HCT116 (cell line): ENCODE measurements around the gene PAPPA2. TPM values are rescaled to one million over a fixed set of nuclear protein-coding genes. Genes with fewer than 3 reads are reported as not detected.

Experiments
- ATAC-seq: fragments of 200-7000 bp; cut with Tn5 transposase; 2 replicates; pipeline ENCODE4 v1.9.1; 2020; ENCODE audit warnings: mild to moderate bottlenecking, moderate library complexity
- BruUV-seq: library from RNA; stranded (reverse); fragments of 400-500 nt; replicated peaks from 2 replicates; lab custom pipeline; 2021; lab: Mats Ljungman, UMichigan
- CTCF ChIA-PET: fragments of 300-600 bp; sonication (Branson Sonifier 250); formaldehyde crosslinking; loops from one replicate; lab custom pipeline; 2021; ENCODE audit warnings: antibody characterized with exemption; lab: Charles Lee
- POLR2A ChIA-PET: fragments of 300-600, 350-600 bp; sonication (Branson Sonifier 250); formaldehyde crosslinking; loops from one replicate; lab custom pipeline; 2021; ENCODE audit warnings: antibody characterized with exemption; lab: Charles Lee
- RAD21 ChIA-PET, 2 experiments: fragments of 300-600 bp; sonication (Branson Sonifier 250); formaldehyde crosslinking; loops; one replicate each; lab custom pipeline; 2023; ENCODE audit warnings: low total read pairs in 2 of 2; ENCODE audit not compliant: uncharacterized antibody in 2 of 2, unreplicated experiment in 2 of 2, low non-redundant PET in 1 of 2; lab: Charles Lee
- DNase-seq: peaks from one replicate; pipeline ENCODE4 v3.0.0-alpha.2; 2010; ENCODE audit warnings: low read depth, low spot score
- H2AFZ ChIP-seq: fragments of 200-600 bp; shearing (Covaris generic), sonication (generic); 2 replicates; pipeline ENCODE4 v1.6.1; 2017; ENCODE audit warnings: low read depth, mixed run types, mixed read lengths, antibody characterized with exemption, low read length; ENCODE audit not compliant: poor library complexity, severe bottlenecking
- H3K27ac ChIP-seq: 2 replicates; pipeline ENCODE4 v1.5.1; 2012; ENCODE audit warnings: low read depth, low read length
- H3K27me3 ChIP-seq: fragments of 200-600 bp; sonication (generic); 2 replicates; pipeline ENCODE4 v1.6.1; 2016; ENCODE audit warnings: mixed run types, low read length, mixed read lengths; ENCODE audit not compliant: insufficient read depth
- H3K36me3 ChIP-seq, 2 experiments: fragments of 200-500 bp in 1 of 2; fragments of 200-600 bp in 1 of 2; sonication (Bioruptor generic) in 1 of 2; sonication (generic) in 1 of 2; 2 replicates each; pipeline versions ENCODE4 v1.5.1 to v1.6.1; 2014 to 2016; ENCODE audit warnings: low read length in 2 of 2, inconsistent platforms in 1 of 2, mixed read lengths in 1 of 2, mixed run types in 1 of 2; ENCODE audit not compliant: insufficient read depth in 2 of 2, control insufficient read depth in 1 of 2
- H3K4me1 ChIP-seq, 2 experiments: fragments of 200-600 bp in 1 of 2; sonication (generic) in 1 of 2; 2 replicates each; pipeline versions ENCODE4 v1.5.1 to v1.6.1; 2012 to 2017; ENCODE audit warnings: low read length in 2 of 2, inconsistent platforms in 1 of 2, mild to moderate bottlenecking in 1 of 2, mixed read lengths in 1 of 2, mixed run types in 1 of 2, moderate library complexity in 1 of 2; ENCODE audit not compliant: insufficient read depth in 2 of 2, control insufficient read depth in 1 of 2
- H3K4me2 ChIP-seq: fragments of 200-600 bp; sonication (generic); 2 replicates; pipeline ENCODE4 v1.6.1; 2017; ENCODE audit warnings: mixed run types, low read length, mixed read lengths
- H3K4me3 ChIP-seq, 2 experiments: fragments of 200-600 bp in 1 of 2; sonication (generic) in 1 of 2; replicated peaks in 1 of 2; 2 replicates each; pipeline ENCODE4 v1.5.1; 2011 to 2016; ENCODE audit warnings: low read length in 2 of 2, control low read depth in 1 of 2, low read depth in 1 of 2, mild to moderate bottlenecking in 1 of 2, mixed read lengths in 1 of 2, mixed run types in 1 of 2
- H3K79me2 ChIP-seq: fragments of 200-600 bp; sonication (generic); 2 replicates; pipeline ENCODE4 v1.6.1; 2017; ENCODE audit warnings: mild to moderate bottlenecking, mixed run types, low read length, moderate library complexity, mixed read lengths; ENCODE audit not compliant: insufficient read depth
- H3K9ac ChIP-seq: fragments of 200-600 bp; sonication (generic); 2 replicates; pipeline ENCODE4 v1.6.1; 2016; ENCODE audit warnings: low read length, mixed read lengths
- H3K9me2 ChIP-seq: fragments of 200-600 bp; sonication (generic), shearing (Covaris generic); 2 replicates; pipeline ENCODE4 v1.6.1; 2017; ENCODE audit warnings: mixed run types, mild to moderate bottlenecking, moderate library complexity; ENCODE audit not compliant: insufficient read depth
- H3K9me3 ChIP-seq, 2 experiments: fragments of 200-500 bp in 1 of 2; fragments of 200-600 bp in 1 of 2; sonication (Bioruptor generic) in 1 of 2; sonication (generic) in 1 of 2; 2 replicates each; pipeline ENCODE4 v1.6.1; 2014 to 2017; ENCODE audit warnings: low read length in 2 of 2, mixed read lengths in 2 of 2, inconsistent platforms in 1 of 2, low read depth in 1 of 2, mild to moderate bottlenecking in 1 of 2, mixed run types in 1 of 2, moderate library complexity in 1 of 2; ENCODE audit not compliant: control insufficient read depth in 1 of 2, insufficient read depth in 1 of 2
- H4K20me1 ChIP-seq: fragments of 200-600 bp; sonication (generic), shearing (Covaris generic); 2 replicates; pipeline ENCODE4 v1.6.1; 2017; ENCODE audit warnings: mixed run types, mild to moderate bottlenecking, moderate library complexity; ENCODE audit not compliant: insufficient read depth
- CEBPB ChIP-seq: IDR thresholded peaks from 2 replicates; pipeline ENCODE4 v1.6.1; 2012; ENCODE audit warnings: low read depth
- EGR1 ChIP-seq: IDR thresholded peaks from 2 replicates; pipeline ENCODE4 v1.6.1; 2012; ENCODE audit warnings: low read depth
- EZH2 ChIP-seq: fragments of 200-600 bp; sonication (generic); IDR thresholded peaks from 2 replicates; pipeline ENCODE4 v1.6.1; 2017; ENCODE audit warnings: antibody characterized with exemption, mixed run types
- EZH2phosphoT487 ChIP-seq: fragments of 200-600 bp; IDR thresholded peaks from 2 replicates; pipeline ENCODE4 v1.6.1; 2018; ENCODE audit warnings: antibody characterized with exemption, borderline replicate concordance
- FOSL1 ChIP-seq: IDR thresholded peaks from 2 replicates; pipeline ENCODE4 v1.6.1; 2012; ENCODE audit warnings: low read depth
- POLR2AphosphoS5 ChIP-seq: IDR thresholded peaks from 2 replicates; pipeline ENCODE4 v1.6.1; 2011; ENCODE audit warnings: mild to moderate bottlenecking, low read depth, low read length, moderate library complexity
- RAD21 ChIP-seq: IDR thresholded peaks from 2 replicates; pipeline ENCODE4 v1.6.1; 2012; ENCODE audit warnings: low read depth, mild to moderate bottlenecking
- SIN3A ChIP-seq: IDR thresholded peaks from 2 replicates; pipeline ENCODE4 v1.6.1; 2012; ENCODE audit warnings: low read depth
- SP1 ChIP-seq: IDR thresholded peaks from 2 replicates; pipeline ENCODE4 v1.6.1; 2012; ENCODE audit warnings: low read depth
- ZFX ChIP-seq: fragments of 450-650 bp; IDR thresholded peaks from 2 replicates; pipeline ENCODE4 v1.6.1; 2017
- intact Hi-C: fragments of 100-400 bp; cut with micrococcal nuclease; formaldehyde crosslinking; loops from 2 replicates; pipeline ENCODE4 v1.10.0; 2022
- total RNA-seq: library from RNA; stranded (reverse); gene quantifications from one replicate; pipeline ENCODE4 v1.2.1, GENCODE V29; 2021; ENCODE audit not compliant: unreplicated experiment

Gene PAPPA2
- total RNA-seq, 1 experiment from 2014 or later: not detected

DNA sequence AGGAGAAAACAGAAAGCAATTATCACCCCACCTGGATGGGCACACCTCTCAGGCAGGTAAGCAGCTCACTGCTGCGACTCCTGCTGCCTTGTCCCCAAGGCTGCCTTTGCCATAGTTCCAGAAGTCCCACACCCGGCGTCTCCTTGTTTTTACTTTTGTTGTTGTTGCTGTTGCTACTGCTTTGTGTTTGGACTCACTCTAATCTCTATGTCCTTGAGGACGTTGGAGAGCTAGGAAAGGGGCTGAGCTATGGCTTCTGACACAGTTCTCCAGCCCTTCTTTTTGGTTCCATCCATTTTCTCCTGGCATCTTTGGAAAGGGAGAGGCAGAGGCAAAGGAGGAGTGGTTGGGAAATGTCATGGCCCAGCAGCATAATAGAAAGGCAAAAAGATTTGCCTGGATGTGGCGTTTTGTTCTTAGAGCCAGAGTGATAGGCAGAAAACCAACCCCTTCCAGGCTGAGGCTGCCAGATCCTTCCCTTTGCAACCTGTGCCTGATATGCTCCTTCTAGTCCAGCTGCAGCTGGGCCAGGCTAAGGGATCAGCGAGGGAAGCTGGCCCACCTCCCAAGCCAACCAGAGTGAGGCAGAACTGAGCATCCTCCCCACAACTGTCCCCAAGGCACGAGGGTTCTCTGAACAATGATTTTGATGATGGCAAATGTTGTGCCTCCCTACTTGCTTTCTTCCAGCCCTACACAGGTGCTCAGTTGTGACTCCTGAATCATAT, 430.8 kb downstream of the PAPPA2 start:
- no peak overlapping the region for H3K4me2 ChIP-seq
- H3K4me3 ChIP-seq: no peak overlapping the region
- H3K27ac ChIP-seq: no peak overlapping the region
- H3K9me2 ChIP-seq: no peaks in the 10 kb centered on the region
- H3K9me3 ChIP-seq: no peaks in the 10 kb centered on the region
- intact Hi-C loops: no loop called here
- H3K4me1 ChIP-seq: no peaks in the 10 kb centered on the region
- H3K9ac ChIP-seq: no peak overlapping the region
- DNase-seq (no peak), ATAC-seq (no peak)
- no peaks in the 10 kb centered on the region for H3K79me2 ChIP-seq
- ChIA-PET CTCF (interaction anchor here (1.0 kb wide), 1 partner anchor 13 kb away, joined by 3 read pairs; no protein-coding TSS in a partner anchor), POLR2A (no interaction called here), RAD21 (no interaction called here)
- no peak overlapping the region for H2AFZ ChIP-seq
- H3K27me3 ChIP-seq: peaks cover 23% of the 10 kb centered on the region; the same call in 1 of the 2 replicates
- H4K20me1 ChIP-seq: no peaks in the 10 kb centered on the region
- H3K36me3 ChIP-seq: no peaks in the 10 kb centered on the region
- no TSS peak for BruUV-seq
- TF ChIP-seq SIN3A: no peak
- no peak for TF ChIP-seq EZH2
- no peak for TF ChIP-seq SP1
- TF ChIP-seq CEBPB: no peak
- no peak for TF ChIP-seq EZH2phosphoT487
- TF ChIP-seq EGR1: no peak
- no peak for TF ChIP-seq POLR2AphosphoS5
- TF ChIP-seq FOSL1: no peak

DNA sequence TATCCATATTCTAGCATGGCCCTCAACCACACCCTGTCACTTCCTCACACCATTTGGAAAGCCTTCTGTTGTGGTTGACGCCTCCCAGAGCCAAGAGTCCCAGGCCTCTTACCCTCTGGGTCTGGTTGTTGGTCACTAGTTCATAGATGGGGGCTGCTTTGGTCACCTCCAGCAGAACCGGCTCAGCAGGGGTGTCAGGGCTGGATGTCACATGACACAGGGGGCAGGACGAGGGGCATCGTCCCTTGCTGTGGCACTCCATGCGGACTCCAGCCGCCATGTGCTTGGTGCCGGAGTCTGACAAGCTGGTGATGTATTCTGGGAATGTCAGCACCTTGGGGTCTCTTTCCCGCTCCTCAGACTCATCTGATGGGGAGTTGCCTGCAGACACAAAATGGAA, 431.5 kb downstream of the PAPPA2 start:
- ChIA-PET CTCF (no interaction called here), RAD21 (no interaction called here), POLR2A (no interaction called here)
- Histone ChIP-seq H3K9me3 (no peaks in the 10 kb centered on the region), H2AFZ (no peak overlapping the region), H3K27ac (no peak overlapping the region), H3K9ac (no peak overlapping the region), H3K36me3 (no peaks in the 10 kb centered on the region), H3K4me2 (no peak overlapping the region), H3K27me3 (peaks cover 21% of the 10 kb centered on the region; the same call in 1 of the 2 replicates), H3K9me2 (no peaks in the 10 kb centered on the region), H3K4me1 (no peaks in the 10 kb centered on the region), H3K4me3 (no peak overlapping the region), H3K79me2 (no peaks in the 10 kb centered on the region), H4K20me1 (no peaks in the 10 kb centered on the region)
- no TSS peak for BruUV-seq
- DNase-seq (no peak), ATAC-seq (no peak)
- intact Hi-C loops: no loop called here
- TF ChIP-seq CEBPB: no peak
- no peak for TF ChIP-seq RAD21
- TF ChIP-seq ZFX: no peak
